ENCODE data around the gene KCNJ3.
"Not testable (repeated sequence)": the region's sequence is repeated elsewhere in the genome, so short reads cannot be mapped to it uniquely, and the experiment has no call there.

The KCNJ3 gene

DNA sequence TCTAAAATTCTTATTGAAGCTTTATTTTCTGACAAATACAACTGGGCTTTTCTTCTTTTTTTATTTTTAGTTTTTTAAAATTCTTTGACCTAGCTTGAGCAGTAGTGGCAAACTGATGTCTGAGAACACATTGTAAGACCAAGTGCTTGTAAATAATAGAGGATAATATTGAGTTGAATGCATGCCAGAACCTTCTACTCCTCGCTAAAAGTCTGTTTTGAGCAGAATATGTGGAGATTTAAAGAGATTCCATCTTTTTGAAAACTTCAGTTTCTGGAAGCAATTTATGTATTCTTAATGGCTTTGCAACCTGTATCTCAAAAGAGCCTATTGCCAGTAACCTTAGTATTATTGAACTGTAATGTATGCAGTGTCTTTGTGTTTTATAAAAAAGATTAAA is 148.3 kb downstream of the KCNJ3 start:
- DNase-seq (ENCODE audit: low read depth) = no peak

DNA sequence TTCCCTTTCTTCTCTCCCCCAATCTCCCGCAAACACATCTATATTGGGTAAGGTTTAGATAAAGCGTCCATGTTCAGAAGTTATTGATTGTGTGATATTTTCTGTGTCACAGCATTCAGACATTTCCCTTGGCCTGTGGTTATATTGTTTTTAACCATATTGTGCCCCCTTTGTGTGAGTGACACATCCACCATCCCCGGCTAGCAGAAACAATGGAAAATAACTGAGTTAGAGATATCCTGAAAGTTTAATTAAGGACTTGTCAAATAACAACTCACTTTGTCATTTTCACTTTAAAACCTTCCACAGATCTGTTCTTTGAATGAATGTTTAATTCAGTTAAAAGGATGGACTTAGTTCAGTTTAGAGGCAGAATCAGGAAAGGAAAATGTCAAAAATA is 151.0 kb downstream of the KCNJ3 start:
- no peak for DNase-seq (ENCODE audit: low read depth)

DNA sequence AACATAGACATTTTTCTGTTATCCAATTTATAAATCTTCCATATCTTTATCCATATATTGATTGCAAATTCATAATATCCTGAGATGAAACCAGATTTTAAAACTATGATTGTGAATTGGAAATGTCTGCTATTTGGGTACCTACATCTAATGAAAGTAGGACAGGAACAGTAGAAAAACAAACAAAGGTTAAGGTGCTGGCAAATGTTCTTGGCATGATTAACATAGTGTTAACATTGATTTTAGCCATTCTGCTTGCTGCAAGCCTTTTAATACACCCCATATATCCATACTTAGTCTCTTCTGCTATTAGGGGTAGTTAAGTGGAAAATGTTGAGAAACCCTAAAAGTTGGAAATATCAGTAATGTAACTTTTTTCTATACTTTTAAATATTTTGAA is 152.0 kb downstream of the KCNJ3 start:
- DNase-seq (ENCODE audit: low read depth) = no peak

DNA sequence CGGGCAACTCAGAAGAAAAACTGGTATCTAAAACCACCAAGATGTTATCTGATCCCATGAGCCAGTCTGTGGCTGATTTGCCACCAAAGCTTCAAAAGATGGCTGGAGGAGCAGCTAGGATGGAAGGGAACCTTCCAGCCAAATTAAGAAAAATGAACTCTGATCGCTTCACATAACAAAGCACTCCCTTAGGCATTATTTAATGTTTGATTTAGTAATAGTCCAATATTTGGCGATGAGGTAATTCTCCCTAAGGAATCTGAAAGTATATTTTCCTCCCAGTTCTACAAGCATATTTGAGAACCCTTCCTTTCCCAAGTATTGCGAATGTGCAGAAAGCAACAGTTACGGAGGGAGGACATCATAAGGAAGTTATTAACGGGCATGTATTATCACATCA is 156.6 kb downstream of the KCNJ3 start:
- no peak for DNase-seq (ENCODE audit: low read depth)

DNA sequence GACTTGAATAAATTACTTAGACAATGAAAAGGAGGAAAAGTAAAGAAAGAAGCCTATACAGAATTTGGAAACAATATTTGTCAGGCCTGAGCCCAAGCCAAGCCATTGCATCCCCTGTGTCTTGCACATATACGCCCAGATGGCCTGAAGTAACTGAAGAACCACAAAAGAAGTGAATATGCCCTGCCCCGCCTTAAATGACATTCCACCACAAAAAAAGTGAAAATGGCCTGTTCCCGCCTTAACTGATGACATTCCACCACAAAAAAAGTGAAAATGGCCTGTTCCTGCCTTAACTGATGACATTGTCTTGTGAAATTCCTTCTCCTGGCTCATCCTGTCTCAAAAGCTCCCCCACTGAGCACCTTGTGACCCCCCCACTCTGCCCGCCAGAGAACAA is 168.7 kb downstream of the KCNJ3 start:
- DNase-seq (ENCODE audit: low read depth) = not testable (repeated sequence)

DNA sequence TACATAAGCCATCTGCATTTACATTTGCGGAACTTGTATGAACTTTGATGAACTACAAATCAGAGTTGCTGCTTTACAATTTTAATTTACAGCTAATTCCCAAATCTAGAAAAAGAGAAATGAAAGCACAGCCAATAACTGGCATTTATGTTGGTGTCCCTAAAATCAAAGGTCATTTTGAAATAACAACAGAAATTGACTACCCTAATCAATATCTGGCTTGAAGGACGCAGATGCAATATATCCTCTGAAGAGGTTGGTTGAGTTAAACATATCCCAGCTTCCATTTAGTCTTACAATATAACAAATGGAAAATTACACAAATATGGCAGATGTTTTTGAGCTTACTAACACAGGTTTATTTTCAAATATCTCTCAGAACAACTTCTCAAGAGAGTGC is 177.5 kb downstream of the KCNJ3 start:
- DNase-seq (ENCODE audit: low read depth) = no peak

DNA sequence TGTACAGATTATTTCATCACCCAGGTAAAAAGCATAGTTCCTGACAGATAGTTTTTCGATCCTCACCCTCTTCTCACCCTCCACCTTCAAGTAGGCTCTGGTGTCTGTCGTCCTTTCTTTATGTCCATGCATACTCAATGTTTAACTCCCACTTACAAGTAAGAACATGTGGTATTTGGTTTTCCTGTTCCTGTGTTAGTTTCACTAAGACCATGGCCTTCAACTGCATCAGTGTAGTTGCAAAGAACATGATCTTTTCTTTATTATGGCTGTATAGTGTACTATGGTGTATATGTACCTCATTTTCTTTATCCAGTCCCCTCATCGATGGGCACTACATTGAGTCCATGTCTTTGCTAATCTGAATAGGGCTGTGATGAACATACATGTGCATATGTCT is 184.2 kb downstream of the KCNJ3 start:
- no peak for DNase-seq (ENCODE audit: low read depth)

DNA sequence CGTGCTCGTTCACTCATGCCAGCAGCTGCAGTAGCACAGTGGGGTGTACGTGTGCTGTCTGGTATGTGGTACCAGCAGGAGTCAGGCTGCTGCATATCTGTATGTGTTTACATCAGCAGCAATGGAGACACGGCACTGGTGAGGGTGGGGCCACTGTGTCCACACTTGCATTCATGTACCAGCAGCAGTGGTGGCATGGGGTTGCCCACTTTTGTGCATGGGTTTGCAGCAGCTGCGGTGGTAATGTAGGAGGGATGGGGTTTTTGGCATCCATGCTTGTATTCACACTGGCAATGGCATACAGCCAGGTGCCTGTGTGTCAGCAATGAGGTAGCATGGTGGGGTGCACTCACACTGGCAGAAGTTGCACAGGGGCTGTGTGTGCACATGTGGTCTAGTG is 187.8 kb downstream of the KCNJ3 start:
- no peak for DNase-seq (ENCODE audit: low read depth)

DNA sequence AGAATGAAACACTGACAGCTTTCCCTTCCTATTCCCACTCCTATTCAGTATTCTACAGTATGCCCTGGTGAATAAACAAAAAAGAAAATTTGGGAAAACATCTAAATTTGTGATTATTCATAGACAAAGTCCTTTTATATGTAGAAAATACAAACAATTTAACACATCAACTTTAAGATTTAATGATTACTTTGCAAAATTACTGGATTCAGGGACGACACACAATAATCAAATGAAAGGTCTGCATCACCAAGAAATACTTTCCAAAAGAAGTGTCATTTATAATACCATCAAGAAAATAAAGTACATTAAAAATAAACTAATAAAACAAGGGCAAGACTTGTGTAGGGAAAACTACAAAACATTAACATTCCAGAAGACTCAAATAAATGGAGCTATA is 199.8 kb downstream of the KCNJ3 start:
- DNase-seq (ENCODE audit: low read depth) = no peak

DNA sequence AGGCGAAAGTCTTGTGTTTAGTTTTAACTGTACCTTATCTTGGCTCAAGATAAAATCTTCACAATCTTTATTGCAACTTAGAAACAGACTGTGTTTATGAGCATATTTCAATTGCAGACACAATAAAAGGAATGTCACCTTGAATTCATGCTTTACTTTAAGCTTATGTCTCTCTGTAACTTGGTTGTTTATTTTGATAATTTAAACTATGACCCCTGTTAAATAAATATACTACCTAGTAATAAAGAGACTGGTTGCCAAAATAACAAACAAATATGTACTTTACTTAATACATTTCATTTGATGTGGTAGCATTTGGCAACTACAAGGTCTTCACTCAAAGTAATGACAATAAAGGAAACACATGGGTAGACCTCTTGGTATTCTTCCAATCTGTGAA is 202.6 kb downstream of the KCNJ3 start:
- DNase-seq (ENCODE audit: low read depth) = no peak

Data from T follicular helper cell (primary cell).